ENCODE data around the gene IARS2. TPM values are rescaled to one million over a fixed set of nuclear protein-coding genes. Genes with fewer than 3 reads are reported as not detected.

The IARS2 gene
- total and polyA plus RNA-seq, 2 donors from 2014 or later = 42.9 to 51.4 TPM

DNA sequence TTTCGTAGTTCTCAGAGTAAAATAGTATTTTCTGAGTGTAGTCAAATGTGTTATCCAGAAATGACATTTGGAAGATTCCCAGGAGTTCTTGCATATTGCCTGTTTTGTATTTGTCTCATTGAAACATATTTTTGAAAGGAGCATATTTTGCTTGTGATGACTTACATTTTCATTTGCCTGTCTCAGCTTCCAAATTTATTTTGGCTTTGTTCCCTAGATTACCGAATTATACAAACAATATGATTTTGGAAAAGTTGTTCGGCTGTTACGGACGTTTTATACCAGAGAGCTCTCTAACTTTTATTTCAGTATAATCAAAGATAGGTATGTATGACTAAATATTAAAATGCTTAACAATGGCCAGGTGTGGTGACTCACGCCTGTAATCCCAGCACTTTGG is 46.0 kb downstream of the IARS2 start:
- no peaks in the 10 kb centered on the region for H3K9me3 ChIP-seq (ENCODE audit: control insufficient read depth in 2 of 3, insufficient read depth in 1 of 3, low read length in 3 of 3)
- intact Hi-C loops (cut with DNase I) = no loop called here
- no peak for DNase-seq
- no peak for FAIRE-seq
- TF ChIP-seq, protein P1, sequence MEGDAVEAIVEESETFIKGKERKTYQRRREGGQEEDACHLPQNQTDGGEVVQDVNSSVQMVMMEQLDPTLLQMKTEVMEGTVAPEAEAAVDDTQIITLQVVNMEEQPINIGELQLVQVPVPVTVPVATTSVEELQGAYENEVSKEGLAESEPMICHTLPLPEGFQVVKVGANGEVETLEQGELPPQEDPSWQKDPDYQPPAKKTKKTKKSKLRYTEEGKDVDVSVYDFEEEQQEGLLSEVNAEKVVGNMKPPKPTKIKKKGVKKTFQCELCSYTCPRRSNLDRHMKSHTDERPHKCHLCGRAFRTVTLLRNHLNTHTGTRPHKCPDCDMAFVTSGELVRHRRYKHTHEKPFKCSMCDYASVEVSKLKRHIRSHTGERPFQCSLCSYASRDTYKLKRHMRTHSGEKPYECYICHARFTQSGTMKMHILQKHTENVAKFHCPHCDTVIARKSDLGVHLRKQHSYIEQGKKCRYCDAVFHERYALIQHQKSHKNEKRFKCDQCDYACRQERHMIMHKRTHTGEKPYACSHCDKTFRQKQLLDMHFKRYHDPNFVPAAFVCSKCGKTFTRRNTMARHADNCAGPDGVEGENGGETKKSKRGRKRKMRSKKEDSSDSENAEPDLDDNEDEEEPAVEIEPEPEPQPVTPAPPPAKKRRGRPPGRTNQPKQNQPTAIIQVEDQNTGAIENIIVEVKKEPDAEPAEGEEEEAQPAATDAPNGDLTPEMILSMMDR (IDR thresholded peaks at IDR 0.05; ENCODE audit: borderline replicate concordance, extremely low read depth, insufficient read depth) = no peak
- H3K27ac ChIP-seq (ENCODE audit: low read depth in 2 of 2, low read length in 2 of 2) = no peak overlapping the region
- H3K36me3 ChIP-seq (ENCODE audit: control insufficient read depth in 2 of 3, insufficient read depth in 3 of 3, low read length in 3 of 3) = peaks cover 3 to 25% (median 20%) of the 10 kb centered on the region in 3 donors
- H3K4me1 ChIP-seq (ENCODE audit: control insufficient read depth in 2 of 3, insufficient read depth in 2 of 3, low read depth in 1 of 3, low read length in 3 of 3) = no peaks in the 10 kb centered on the region
- H3K4me3 ChIP-seq (ENCODE audit: low read length in 3 of 3) = no peak overlapping the region
- H3K27me3 ChIP-seq (ENCODE audit: control insufficient read depth, insufficient read depth, low read length) = no peaks in the 10 kb centered on the region
- no peak overlapping the region for H3K9ac ChIP-seq (ENCODE audit: low read length in 3 of 3)

DNA sequence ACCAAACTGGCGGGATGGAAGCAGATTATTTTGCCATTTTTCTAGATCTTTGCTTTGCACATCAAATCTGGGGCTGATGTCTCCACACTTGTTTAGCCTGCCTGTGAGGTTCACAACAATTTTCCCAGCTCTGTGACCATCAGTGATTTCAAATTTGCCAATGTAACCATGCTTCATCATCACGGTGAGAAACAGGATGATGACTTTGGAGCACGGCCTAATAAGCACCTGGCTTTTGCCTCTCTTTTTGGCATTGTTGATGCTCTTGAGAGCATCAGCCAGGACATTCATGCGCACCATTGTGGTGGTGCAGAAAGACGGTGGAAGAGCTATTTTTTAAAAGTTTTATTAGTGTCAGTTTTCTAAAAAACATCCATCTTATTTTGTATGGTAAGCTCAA is 50.1 kb downstream of the IARS2 start:
- Histone ChIP-seq H3K9ac (ENCODE audit: low read length in 3 of 3) (no peak overlapping the region), H3K36me3 (ENCODE audit: control insufficient read depth in 2 of 3, insufficient read depth in 3 of 3, low read length in 3 of 3) (peaks cover 3 to 28% (median 20%) of the 10 kb centered on the region in 3 donors), H3K27ac (ENCODE audit: low read depth in 2 of 2, low read length in 2 of 2) (no peak overlapping the region), H3K4me3 (ENCODE audit: low read length in 3 of 3) (no peak overlapping the region), H3K9me3 (ENCODE audit: control insufficient read depth in 2 of 3, insufficient read depth in 1 of 3, low read length in 3 of 3) (no peaks in the 10 kb centered on the region), H3K27me3 (ENCODE audit: control insufficient read depth, insufficient read depth, low read length) (no peaks in the 10 kb centered on the region), H3K4me1 (ENCODE audit: control insufficient read depth in 2 of 3, insufficient read depth in 2 of 3, low read depth in 1 of 3, low read length in 3 of 3) (no peaks in the 10 kb centered on the region)
- no peak for FAIRE-seq
- no peak for DNase-seq
- TF ChIP-seq, protein P1 (IDR thresholded peaks at IDR 0.05; ENCODE audit: borderline replicate concordance, extremely low read depth, insufficient read depth) = no peak
- intact Hi-C loops (cut with DNase I) = no loop called here

DNA sequence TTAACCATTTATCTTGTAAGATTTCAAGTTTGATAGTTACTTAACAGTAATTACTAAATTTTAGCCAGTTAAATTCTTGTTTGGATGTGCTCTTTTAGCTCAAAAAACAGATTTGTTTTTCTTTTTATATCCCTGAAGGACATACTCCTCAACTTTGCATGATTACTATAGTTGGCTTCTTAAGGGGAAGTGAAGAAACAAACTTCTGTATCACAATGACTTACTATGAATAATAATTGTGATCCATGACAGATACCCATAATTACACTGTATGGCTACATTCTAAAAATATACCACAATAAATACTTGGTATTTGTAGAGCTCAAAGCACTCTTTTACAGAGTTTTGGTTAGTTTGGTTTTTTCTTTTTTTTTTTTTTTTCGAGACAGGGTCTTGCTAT is 55.8 kb downstream of the IARS2 start:
- DNase-seq (no peak), FAIRE-seq (no peak)
- TF ChIP-seq, protein P1 (IDR thresholded peaks at IDR 0.05; ENCODE audit: borderline replicate concordance, extremely low read depth, insufficient read depth) = no peak
- Histone ChIP-seq H3K36me3 (ENCODE audit: control insufficient read depth in 2 of 3, insufficient read depth in 3 of 3, low read length in 3 of 3) (peaks cover 5 to 28% (median 13%) of the 10 kb centered on the region in 3 donors), H3K9ac (ENCODE audit: low read length in 3 of 3) (no peak overlapping the region), H3K27me3 (ENCODE audit: control insufficient read depth, insufficient read depth, low read length) (no peaks in the 10 kb centered on the region), H3K27ac (ENCODE audit: low read depth in 2 of 2, low read length in 2 of 2) (no peak overlapping the region), H3K4me3 (ENCODE audit: low read length in 3 of 3) (no peak overlapping the region), H3K9me3 (ENCODE audit: control insufficient read depth in 2 of 3, insufficient read depth in 1 of 3, low read length in 3 of 3) (no peaks in the 10 kb centered on the region), H3K4me1 (ENCODE audit: control insufficient read depth in 2 of 3, insufficient read depth in 2 of 3, low read depth in 1 of 3, low read length in 3 of 3) (no peaks in the 10 kb centered on the region)
- intact Hi-C loops (cut with DNase I) = no loop called here

DNA sequence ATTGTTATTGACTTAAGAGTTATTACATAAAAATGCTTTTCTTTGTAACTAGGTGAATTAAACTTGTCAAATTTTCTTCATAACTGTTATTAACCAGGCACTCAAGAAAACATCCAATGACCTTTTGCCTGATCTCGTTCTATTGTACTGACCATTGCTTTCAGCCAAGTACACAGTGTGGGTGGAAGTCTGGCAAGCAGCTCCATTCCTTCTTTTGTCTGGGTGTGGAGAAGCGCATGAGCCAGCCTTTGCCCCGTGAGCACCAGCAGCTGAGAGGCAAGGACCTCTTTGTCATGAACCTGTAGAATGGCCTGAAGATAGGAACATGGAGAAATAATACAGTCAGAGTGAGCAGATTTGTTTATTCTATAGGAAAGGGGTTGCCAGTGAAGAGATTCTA is 57.5 kb downstream of the IARS2 start:
- FAIRE-seq = no peak
- no peak for DNase-seq

More for the DNA sequence above, 57.5 kb downstream of the IARS2 start:
- Histone ChIP-seq H3K9ac (ENCODE audit: low read length in 3 of 3) (no peak overlapping the region), H3K9me3 (ENCODE audit: control insufficient read depth in 2 of 3, insufficient read depth in 1 of 3, low read length in 3 of 3) (no peaks in the 10 kb centered on the region), H3K4me3 (ENCODE audit: low read length in 3 of 3) (no peak overlapping the region), H3K27ac (ENCODE audit: low read depth in 2 of 2, low read length in 2 of 2) (no peak overlapping the region), H3K36me3 (ENCODE audit: control insufficient read depth in 2 of 3, insufficient read depth in 3 of 3, low read length in 3 of 3) (peaks cover 5 to 28% (median 15%) of the 10 kb centered on the region in 3 donors), H3K27me3 (ENCODE audit: control insufficient read depth, insufficient read depth, low read length) (no peaks in the 10 kb centered on the region), H3K4me1 (ENCODE audit: control insufficient read depth in 2 of 3, insufficient read depth in 2 of 3, low read depth in 1 of 3, low read length in 3 of 3) (no peaks in the 10 kb centered on the region)
- intact Hi-C loops (cut with DNase I) = no loop called here
- TF ChIP-seq, protein P1 (IDR thresholded peaks at IDR 0.05; ENCODE audit: borderline replicate concordance, extremely low read depth, insufficient read depth) = no peak
